Neural cell (in vitro differentiated cells): ENCODE data around the gene SEC14L1. TPM values are rescaled to one million over a fixed set of nuclear protein-coding genes. Genes with fewer than 3 reads are reported as not detected.

Source experiments
- H2AFZ ChIP-seq: fragments of 200-600, 300-800 bp; sonication (generic), shearing (Covaris generic); 2 replicates; pipeline ENCODE4 v1.6.0; 2014; ENCODE audit warnings: low read depth, mild to moderate bottlenecking, antibody characterized with exemption, low read length, moderate library complexity
- H3F3A ChIP-seq: fragments of 200-600 bp; shearing (Covaris generic); 2 replicates; pipeline ENCODE4 v1.6.1; 2016; ENCODE audit warnings: mild to moderate bottlenecking, moderate library complexity, mixed read lengths, antibody characterized with exemption, low read length; ENCODE audit not compliant: insufficient read depth, poor library complexity, severe bottlenecking
- H3K27ac ChIP-seq: fragments of 200-600, 300-800 bp; sonication (generic), shearing (Covaris generic); 2 replicates; pipeline ENCODE4 v1.5.1; 2014; ENCODE audit warnings: mild to moderate bottlenecking, low read length, moderate library complexity
- H3K27me3 ChIP-seq: fragments of 300-800, 200-600 bp; sonication (generic), shearing (Covaris generic); 2 replicates; pipeline ENCODE4 v1.6.0; 2014; ENCODE audit warnings: mild to moderate bottlenecking, low read depth, low read length, moderate library complexity; ENCODE audit not compliant: insufficient read depth
- H3K36me3 ChIP-seq: fragments of 300-800, 200-600 bp; sonication (generic), shearing (Covaris generic); 2 replicates; pipeline ENCODE4 v1.5.1; 2014; ENCODE audit warnings: mild to moderate bottlenecking, antibody characterized with exemption, low read length, moderate library complexity; ENCODE audit not compliant: insufficient read depth
- H3K4me2 ChIP-seq: fragments of 300-800, 200-600 bp; sonication (generic), shearing (Covaris generic); 2 replicates; pipeline ENCODE4 v1.6.0; 2014; ENCODE audit warnings: mild to moderate bottlenecking, low read length
- H3K4me3 ChIP-seq: fragments of 300-800, 200-600 bp; sonication (generic), shearing (Covaris generic); 2 replicates; pipeline ENCODE4 v1.5.1; 2014; ENCODE audit warnings: mild to moderate bottlenecking, low read length, moderate library complexity
- H3K79me2 ChIP-seq: fragments of 200-600 bp; shearing (Covaris generic); replicated peaks from 2 replicates; pipeline ENCODE4 v1.6.0; 2014; ENCODE audit warnings: mild to moderate bottlenecking, low read length, moderate library complexity; ENCODE audit not compliant: insufficient read depth
- H3K9ac ChIP-seq: fragments of 300-800, 200-600 bp; sonication (generic), shearing (Covaris generic); 2 replicates; pipeline ENCODE4 v1.6.1; 2016; ENCODE audit warnings: mild to moderate bottlenecking, low read length, mixed read lengths
- H3K9me2 ChIP-seq: fragments of 200-600 bp; shearing (Covaris generic); 2 replicates; pipeline ENCODE4 v1.6.1; 2016; ENCODE audit warnings: mild to moderate bottlenecking, low read length, mixed read lengths; ENCODE audit not compliant: insufficient read depth
- H3K9me3 ChIP-seq: fragments of 200-600, 300-800 bp; sonication (generic), shearing (Covaris generic); 2 replicates; pipeline ENCODE4 v1.6.1; 2016; ENCODE audit warnings: mild to moderate bottlenecking, mixed run types, low read length, moderate library complexity, mixed read lengths
- H4K20me1 ChIP-seq: fragments of 200-600 bp; shearing (Covaris generic); 2 replicates; pipeline ENCODE4 v1.6.1; 2016; ENCODE audit warnings: mild to moderate bottlenecking, mixed run types; ENCODE audit not compliant: insufficient read depth
- EP300 ChIP-seq: fragments of 450-650 bp; conservative IDR thresholded peaks from 2 replicates; pipeline ENCODE4 v1.6.1; 2014; ENCODE audit warnings: antibody characterized with exemption, mild to moderate bottlenecking, moderate library complexity; ENCODE audit not compliant: poor library complexity, severe bottlenecking
- EZH2 ChIP-seq: fragments of 200-600, 300-800 bp; shearing (Covaris generic), sonication (generic); IDR thresholded peaks from 2 replicates; pipeline ENCODE4 v1.6.1; 2014; ENCODE audit warnings: antibody characterized with exemption, low read length, borderline replicate concordance, mild to moderate bottlenecking; ENCODE audit not compliant: insufficient read depth, poor library complexity, severe bottlenecking
- MXI1 ChIP-seq: fragments of 450-650 bp; conservative IDR thresholded peaks from 2 replicates; pipeline ENCODE4 v1.6.1; 2014; ENCODE audit warnings: antibody characterized with exemption, mild to moderate bottlenecking; ENCODE audit not compliant: poor library complexity, severe bottlenecking
- POLR2AphosphoS5 ChIP-seq: IDR thresholded peaks from 2 replicates; pipeline ENCODE4 v1.6.1; 2012
- RAD21 ChIP-seq: fragments of 450-650 bp; conservative IDR thresholded peaks from 2 replicates; pipeline ENCODE4 v1.6.1; 2014; ENCODE audit warnings: antibody characterized with exemption, mild to moderate bottlenecking, moderate library complexity
- SMC3 ChIP-seq: fragments of 450-650 bp; conservative IDR thresholded peaks from 2 replicates; pipeline ENCODE4 v1.6.1; 2014; ENCODE audit warnings: antibody characterized with exemption, mild to moderate bottlenecking, moderate library complexity; ENCODE audit not compliant: poor library complexity
- TAF1 ChIP-seq: IDR thresholded peaks from 2 replicates; pipeline ENCODE4 v1.6.1; 2012; ENCODE audit warnings: low read depth
- polyA plus RNA-seq: library from polyadenylated mRNA; depleted of rRNA; stranded (reverse); fragments of >200 nt; gene quantifications from 2 replicates; pipeline ENCODE4 v1.2.3, GENCODE V29; 2014
- TF ChIP-seq, protein P1 (sequence below): fragments of 450-650 bp; IDR thresholded peaks from 2 replicates; pipeline ENCODE4 v1.5.1; 2014; ENCODE audit warnings: antibody characterized with exemption, mild to moderate bottlenecking, moderate library complexity; ENCODE audit not compliant: poor library complexity, severe bottlenecking
- TF ChIP-seq, protein P2 (sequence below): IDR thresholded peaks from 2 replicates; pipeline ENCODE4 v1.6.1; 2012; ENCODE audit warnings: borderline replicate concordance

Gene SEC14L1
- polyA plus RNA-seq, 1 donor from 2014 or later: 40.4 TPM

DNA sequence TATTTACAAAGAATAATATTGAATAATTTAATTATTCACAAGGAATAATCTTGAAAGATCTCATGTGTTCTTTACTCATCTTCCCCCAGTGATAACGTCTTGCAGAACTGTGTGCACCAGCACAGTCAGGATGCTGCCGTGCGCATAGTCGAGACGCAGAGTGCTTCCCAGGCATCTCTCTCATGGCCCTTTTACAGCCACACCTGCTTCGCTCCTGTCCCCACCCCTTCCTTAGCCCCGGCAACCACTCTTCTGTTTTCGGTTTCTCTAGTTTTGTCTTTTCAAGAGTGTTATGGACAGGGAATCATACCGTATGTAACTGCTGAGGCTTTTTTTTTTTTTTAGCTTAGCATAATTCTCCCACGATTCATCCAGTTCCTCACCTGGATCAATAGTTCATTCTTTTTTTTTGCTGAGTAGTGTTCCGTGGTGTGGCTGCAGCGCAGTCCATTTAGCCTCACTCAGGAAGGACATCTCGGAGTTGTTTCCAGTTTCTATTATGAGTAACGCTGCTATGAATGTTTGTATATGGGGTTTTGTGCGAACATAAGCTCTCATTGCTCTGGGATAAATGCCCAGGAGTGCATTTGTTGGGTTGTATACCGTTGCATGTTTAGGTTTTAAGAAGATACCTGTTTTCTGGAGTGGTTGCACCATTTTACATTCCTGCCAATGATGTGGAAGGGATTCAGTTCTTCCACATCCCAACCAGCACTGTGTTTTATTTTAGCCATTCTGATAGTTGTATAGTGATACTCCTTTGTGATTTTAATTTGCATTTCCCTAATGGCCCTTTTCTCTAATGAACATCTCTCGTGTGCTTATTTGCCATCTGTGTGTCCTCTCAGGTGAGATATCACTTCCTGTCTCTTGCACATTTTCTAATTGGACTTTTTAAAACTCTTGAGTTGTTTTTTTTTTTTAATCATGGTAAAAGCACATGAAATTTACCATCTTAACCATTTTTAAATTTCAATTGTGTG lies 47.6 kb downstream of the SEC14L1 start:
- Histone ChIP-seq H3K27me3 (no peaks in the 10 kb centered on the region), H3K79me2 (peaks cover 22% of the 10 kb centered on the region), H3K9ac (no peak overlapping the region), H3K27ac (no peak overlapping the region), H3K9me3 (no peaks in the 10 kb centered on the region), H2AFZ (no peak overlapping the region), H3K4me3 (no peak overlapping the region), H3K9me2 (no peaks in the 10 kb centered on the region), H3K36me3 (no peaks in the 10 kb centered on the region), H3F3A (no peaks in the 10 kb centered on the region), H4K20me1 (no peaks in the 10 kb centered on the region), H3K4me2 (no peak overlapping the region)
- TF ChIP-seq POLR2AphosphoS5 (no peak), MXI1 (no peak), EZH2 (no peak), RAD21 (no peak), TAF1 (no peak), SMC3 (no peak), EP300 (no peak)
- TF ChIP-seq, protein P1, sequence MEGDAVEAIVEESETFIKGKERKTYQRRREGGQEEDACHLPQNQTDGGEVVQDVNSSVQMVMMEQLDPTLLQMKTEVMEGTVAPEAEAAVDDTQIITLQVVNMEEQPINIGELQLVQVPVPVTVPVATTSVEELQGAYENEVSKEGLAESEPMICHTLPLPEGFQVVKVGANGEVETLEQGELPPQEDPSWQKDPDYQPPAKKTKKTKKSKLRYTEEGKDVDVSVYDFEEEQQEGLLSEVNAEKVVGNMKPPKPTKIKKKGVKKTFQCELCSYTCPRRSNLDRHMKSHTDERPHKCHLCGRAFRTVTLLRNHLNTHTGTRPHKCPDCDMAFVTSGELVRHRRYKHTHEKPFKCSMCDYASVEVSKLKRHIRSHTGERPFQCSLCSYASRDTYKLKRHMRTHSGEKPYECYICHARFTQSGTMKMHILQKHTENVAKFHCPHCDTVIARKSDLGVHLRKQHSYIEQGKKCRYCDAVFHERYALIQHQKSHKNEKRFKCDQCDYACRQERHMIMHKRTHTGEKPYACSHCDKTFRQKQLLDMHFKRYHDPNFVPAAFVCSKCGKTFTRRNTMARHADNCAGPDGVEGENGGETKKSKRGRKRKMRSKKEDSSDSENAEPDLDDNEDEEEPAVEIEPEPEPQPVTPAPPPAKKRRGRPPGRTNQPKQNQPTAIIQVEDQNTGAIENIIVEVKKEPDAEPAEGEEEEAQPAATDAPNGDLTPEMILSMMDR: no peak
- TF ChIP-seq, protein P2, sequence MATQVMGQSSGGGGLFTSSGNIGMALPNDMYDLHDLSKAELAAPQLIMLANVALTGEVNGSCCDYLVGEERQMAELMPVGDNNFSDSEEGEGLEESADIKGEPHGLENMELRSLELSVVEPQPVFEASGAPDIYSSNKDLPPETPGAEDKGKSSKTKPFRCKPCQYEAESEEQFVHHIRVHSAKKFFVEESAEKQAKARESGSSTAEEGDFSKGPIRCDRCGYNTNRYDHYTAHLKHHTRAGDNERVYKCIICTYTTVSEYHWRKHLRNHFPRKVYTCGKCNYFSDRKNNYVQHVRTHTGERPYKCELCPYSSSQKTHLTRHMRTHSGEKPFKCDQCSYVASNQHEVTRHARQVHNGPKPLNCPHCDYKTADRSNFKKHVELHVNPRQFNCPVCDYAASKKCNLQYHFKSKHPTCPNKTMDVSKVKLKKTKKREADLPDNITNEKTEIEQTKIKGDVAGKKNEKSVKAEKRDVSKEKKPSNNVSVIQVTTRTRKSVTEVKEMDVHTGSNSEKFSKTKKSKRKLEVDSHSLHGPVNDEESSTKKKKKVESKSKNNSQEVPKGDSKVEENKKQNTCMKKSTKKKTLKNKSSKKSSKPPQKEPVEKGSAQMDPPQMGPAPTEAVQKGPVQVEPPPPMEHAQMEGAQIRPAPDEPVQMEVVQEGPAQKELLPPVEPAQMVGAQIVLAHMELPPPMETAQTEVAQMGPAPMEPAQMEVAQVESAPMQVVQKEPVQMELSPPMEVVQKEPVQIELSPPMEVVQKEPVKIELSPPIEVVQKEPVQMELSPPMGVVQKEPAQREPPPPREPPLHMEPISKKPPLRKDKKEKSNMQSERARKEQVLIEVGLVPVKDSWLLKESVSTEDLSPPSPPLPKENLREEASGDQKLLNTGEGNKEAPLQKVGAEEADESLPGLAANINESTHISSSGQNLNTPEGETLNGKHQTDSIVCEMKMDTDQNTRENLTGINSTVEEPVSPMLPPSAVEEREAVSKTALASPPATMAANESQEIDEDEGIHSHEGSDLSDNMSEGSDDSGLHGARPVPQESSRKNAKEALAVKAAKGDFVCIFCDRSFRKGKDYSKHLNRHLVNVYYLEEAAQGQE: no peak

DNA sequence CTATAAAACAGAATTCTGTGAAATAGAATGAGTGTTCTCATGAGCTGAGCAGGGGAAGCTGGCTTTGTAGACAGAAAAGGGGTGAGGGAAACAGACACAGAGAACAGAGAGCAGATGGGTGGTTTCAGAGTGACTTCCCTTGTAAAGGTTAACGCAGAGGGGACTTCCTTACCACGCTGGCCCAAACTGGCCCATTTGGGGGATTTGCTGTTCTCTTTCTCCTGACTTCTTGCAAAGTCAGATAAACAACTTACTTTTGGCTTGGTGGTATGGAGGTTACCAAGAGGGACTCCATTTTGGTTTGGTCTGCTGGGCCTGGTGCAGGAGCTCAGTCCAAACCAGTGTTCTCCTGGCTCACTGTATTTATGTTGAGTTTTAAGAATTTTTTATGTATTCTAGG lies 48.4 kb downstream of the SEC14L1 start:
- no peak overlapping the region for H3K4me3 ChIP-seq
- no peak overlapping the region for H3K9ac ChIP-seq
- H3K36me3 ChIP-seq: no peaks in the 10 kb centered on the region
- H3K27ac ChIP-seq: no peak overlapping the region
- H3K9me2 ChIP-seq: no peaks in the 10 kb centered on the region
- H2AFZ ChIP-seq: no peak overlapping the region
- H3K79me2 ChIP-seq: peaks cover 15% of the 10 kb centered on the region
- H3F3A ChIP-seq: no peaks in the 10 kb centered on the region
- H3K4me2 ChIP-seq: no peak overlapping the region
- no peaks in the 10 kb centered on the region for H3K27me3 ChIP-seq
- H4K20me1 ChIP-seq: no peaks in the 10 kb centered on the region
- H3K9me3 ChIP-seq: no peaks in the 10 kb centered on the region
- TF ChIP-seq EP300: no peak
- TF ChIP-seq TAF1: no peak
- no peak for TF ChIP-seq SMC3
- TF ChIP-seq RAD21: no peak
- TF ChIP-seq EZH2: no peak
- TF ChIP-seq POLR2AphosphoS5: no peak
- TF ChIP-seq, protein P1: no peak
